Activated T-cell treated with anti-CD3 and anti-CD28 coated beads for 4 hours (primary cell): Measurements from ENCODE around the gene HECA.
A peak's percentile ranks its signal among the peaks of the same experiment; 100 is the strongest.
"Not testable (repeated sequence)": the region's sequence is repeated elsewhere in the genome, so short reads cannot be mapped to it uniquely, and the experiment has no call there.

Experiments used
- DNase-seq: peaks from one replicate; pipeline ENCODE4 v3.0.0-alpha.2; 2020

The HECA gene, protein sequence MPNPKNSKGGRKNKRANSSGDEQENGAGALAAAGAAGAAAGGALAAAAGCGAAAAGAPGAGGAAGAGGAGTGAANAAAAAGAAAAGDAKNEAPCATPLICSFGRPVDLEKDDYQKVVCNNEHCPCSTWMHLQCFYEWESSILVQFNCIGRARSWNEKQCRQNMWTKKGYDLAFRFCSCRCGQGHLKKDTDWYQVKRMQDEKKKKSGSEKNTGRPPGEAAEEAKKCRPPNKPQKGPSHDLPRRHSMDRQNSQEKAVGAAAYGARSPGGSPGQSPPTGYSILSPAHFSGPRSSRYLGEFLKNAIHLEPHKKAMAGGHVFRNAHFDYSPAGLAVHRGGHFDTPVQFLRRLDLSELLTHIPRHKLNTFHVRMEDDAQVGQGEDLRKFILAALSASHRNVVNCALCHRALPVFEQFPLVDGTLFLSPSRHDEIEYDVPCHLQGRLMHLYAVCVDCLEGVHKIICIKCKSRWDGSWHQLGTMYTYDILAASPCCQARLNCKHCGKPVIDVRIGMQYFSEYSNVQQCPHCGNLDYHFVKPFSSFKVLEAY

DNA sequence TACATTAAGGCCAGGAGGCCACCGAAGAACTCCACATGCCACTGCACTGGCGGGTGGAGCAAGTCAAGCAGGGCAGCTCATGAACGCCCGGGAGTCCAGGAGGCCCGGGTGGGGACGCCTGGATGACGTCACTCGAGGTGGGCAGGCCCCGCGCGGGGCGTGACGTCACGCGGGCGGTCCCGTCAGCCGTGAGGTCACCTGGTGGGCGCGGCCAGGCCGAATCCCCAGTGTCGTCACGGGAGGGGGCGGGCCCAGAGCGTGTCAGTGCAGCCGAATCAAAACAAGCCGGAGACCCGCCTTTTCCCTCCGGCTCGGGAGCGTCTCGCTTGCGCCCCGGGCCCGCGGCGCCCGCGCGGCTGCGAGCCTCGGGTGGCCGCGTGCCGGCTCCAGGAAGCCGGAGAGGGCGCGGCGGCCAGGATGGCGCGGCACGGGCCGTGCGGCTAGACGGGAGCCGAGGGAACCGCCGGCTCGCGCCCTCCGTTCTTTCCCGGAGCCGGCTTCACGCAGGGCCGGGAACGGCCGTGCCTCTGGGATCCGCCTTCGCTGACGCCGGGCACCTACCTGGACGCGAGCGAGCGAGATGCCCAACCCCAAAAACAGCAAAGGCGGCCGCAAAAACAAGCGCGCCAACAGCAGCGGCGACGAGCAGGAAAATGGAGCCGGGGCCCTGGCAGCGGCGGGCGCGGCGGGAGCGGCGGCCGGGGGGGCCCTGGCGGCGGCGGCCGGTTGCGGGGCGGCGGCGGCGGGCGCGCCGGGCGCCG lies at the start of gene HECA:
Gene HECA (plus strand): TSS at position 264 of the 761 bp plus-strand sequence. CDS start 317 bp downstream, at position 581.
- peak; percentile 100 for DNase-seq

- DNase-seq = no peak
Measured at GRCh38 chr6:139091826-139092225, 43.1 kb upstream of the HECA start.

DNA sequence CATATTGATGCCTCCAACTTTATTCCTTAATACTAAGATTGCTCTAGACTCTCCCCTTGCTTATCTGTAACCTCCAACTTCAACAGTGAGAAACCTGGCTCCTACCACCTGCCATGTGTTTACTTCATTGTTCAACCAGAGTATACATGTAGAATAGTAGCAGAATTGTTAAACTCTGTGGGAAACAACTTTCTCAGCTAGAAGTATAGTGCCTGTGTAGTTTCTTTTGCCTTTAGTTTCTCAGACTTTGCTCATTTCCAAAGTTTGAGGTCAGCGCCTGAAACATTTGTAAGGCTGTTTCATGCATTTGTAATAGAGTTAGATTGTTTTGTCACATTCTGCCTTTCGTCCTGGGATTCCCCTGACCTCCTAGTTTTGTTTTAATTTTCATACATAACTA lies 34.9 kb upstream of the HECA start:
- no peak for DNase-seq

DNA sequence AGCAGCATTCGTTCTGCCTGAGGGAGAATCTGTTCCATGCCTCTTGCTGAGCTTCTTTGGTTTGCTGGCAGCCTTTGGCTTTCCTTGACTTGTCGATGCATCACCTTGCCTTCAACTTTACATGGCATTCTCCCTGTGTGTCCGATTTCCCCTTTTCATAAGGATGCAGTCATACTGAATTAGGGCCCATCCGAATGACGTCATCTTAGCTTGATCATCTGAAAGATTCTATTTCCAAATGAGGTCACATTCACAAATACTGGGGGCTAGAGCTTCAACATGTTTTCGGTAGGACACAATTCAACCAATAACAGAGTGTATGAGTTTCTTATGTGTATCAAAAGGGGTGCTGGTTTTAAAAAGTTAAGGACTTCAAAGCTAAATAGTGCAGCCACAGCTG lies 27.8 kb upstream of the HECA start:
- no peak for DNase-seq

GRCh38 chr6:139108378-139108777 lies 26.5 kb upstream of the HECA start:
- DNase-seq = no peak

- DNase-seq = no peak
Measured at GRCh38 chr6:139109558-139109957, 25.3 kb upstream of the HECA start.

- DNase-seq = no peak
Measured at GRCh38 chr6:139112146-139112545, 22.7 kb upstream of the HECA start.

- no peak for DNase-seq
Measured at GRCh38 chr6:139112561-139112960, 22.3 kb upstream of the HECA start.

- no peak for DNase-seq
Measured at GRCh38 chr6:139114746-139115145, 20.1 kb upstream of the HECA start.

GRCh38 chr6:139115989-139116758 lies 18.7 kb upstream of the HECA start:
- no peak for DNase-seq

DNA sequence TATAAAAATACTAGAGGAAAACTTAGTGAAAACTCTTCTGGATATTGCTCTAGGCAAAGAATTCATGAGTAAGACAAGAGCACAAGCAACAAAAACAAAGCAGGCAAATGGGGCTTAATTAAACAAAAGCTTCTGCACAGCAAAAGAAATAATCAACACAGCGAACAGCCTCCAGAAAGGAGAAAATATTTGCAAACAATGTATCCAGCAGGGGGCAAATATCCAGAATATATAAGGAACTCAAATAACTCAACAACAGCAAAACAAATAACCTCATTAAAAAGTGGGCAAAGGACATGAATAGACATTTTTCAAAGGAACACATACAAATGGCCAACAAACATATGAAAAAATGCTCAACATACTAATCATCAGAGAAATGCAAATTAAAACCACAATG lies 17.1 kb upstream of the HECA start:
- no peak for DNase-seq

DNA sequence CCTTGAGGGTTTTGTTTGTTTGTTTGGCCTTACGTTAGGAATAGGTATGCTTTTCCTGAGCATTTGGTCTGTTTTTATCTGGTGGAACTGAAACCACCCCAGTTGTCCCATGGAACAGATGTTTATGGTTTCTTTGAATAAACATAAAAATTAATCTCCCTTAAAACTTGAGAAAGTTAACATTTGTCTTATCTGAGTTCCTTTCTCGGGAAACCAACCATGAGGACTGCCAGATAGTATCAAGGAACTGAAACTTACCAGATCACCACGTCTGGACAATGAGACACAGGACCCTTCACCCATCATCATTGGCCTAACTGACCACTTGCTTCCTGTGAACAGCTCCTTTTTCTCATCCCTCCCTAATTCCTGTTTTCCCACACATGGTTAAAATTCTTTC lies 15.3 kb upstream of the HECA start:
- DNase-seq = no peak

DNA sequence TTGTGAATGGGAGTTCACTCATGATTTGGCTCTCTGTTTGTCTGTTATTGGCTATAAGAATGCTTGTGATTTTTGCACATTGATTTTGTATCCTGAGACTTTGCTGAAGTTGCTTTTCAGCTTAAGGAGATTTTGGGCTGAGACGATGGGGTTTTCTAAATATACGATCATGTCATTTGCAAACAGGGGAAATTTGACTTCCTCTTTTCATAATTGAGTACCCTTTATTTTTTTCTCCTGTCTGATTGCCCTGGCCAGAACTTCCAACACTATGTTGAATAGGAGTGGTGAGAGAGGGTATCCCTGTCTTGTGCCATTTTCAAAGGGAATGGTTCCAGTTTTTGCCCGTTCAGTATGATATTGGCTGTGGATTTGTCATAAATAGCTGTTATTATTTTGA lies 12.1 kb upstream of the HECA start:
- not testable (repeated sequence) for DNase-seq

DNA sequence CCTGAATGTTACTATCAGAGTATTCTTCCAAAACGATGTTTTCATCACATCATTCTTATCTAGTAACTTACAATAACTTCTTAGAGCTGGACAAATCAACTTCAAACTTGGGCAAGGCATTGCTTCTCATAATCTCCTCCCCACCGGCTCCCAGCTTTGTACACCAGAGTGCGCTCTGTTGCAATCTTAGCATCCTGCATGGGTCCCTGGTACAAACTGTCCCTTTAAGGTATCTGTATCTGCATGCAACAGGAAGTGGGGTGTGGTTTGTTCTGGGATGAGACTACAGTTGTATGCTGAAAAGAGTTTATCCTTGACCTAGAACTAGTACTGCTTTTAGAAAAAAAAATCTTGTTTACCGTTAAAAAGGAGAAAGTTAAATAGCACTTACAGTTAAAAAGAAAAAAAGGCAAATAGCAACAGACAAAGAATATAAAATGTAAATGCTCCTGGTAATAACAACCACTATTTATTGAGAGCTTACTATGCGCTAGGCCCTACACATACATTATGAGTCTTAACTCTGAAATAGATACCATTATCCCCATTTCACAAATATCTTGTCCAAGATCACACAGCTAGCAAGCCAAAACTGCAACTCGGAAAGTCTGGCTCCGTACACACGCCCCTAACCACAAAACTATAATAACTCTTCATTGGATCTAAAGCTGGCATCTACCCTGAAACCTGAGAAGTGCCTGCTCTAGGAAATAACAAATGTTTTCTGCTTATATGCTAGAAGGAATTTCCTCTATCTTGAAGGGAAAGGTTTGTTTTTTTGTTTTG lies 9.8 kb upstream of the HECA start:
- DNase-seq = peak; percentile 72

GRCh38 chr6:139126255-139126654 lies 8.6 kb upstream of the HECA start:
- no peak for DNase-seq

- no peak for DNase-seq
Measured at GRCh38 chr6:139126931-139127330, 7.9 kb upstream of the HECA start.

DNA sequence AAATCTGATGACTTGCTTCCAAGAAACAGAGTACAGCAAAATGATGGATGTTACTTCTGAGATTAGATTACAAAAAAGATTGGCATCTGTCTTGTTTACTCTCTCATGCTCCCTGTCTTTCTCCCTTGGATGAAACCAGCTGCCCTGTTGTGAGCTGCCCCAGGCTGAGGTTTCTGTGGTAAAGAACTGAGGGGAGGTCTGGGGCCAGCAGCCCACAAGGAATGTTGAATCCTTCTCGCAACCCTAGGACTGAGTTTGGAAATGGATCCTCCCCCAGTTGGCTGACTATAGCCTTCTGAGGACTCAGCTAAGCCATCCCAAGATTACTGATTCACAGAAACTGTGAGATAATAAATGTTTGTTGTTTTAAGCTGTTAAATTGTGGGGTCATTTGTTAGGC lies 5.6 kb upstream of the HECA start:
- no peak for DNase-seq

- DNase-seq = no peak
Measured at GRCh38 chr6:139131736-139132280, 3.1 kb upstream of the HECA start.

DNA sequence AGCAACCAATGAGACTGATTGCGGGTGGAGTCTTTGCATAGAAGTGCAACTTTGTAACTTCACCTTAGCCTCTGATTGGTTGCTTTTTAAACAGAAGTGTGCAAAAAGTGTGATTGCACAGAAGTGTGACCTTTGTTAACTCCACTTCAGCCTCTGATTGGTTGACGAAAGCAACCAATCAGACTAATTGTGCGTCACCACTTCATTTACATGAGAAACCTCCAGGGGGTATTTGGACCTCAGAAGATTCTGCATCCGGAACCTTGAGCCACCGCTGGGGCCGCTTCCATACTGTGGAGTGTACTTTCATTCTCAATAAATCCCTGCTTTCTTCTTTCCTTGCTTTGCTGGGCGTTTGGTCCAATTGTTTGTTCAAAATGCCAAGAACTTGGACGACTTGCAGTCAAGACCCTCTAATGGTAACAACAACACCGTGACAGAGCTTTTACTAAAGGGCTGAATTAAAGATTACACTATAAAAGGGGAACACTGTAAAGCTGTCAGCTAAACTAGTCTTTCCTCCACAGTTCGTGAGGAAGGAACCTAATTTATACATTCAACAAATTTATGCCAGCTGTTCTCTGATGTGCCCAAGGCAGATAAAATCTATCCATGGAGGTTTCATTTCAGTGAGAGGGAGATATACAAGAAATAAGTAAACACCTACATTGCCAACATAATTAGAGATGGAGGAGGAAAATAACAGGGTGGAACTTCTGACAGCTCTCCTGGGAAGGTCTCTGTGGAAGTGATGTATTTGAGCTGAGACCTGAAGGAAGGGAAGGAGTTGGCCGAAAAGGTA lies 1.4 kb upstream of the HECA start:
- no peak for DNase-seq

- DNase-seq = no peak
Measured at GRCh38 chr6:139134064-139134395, 850 bp upstream of the HECA start.
